Suprapubic skin (tissue), 3 donors: ENCODE data around the gene EML4.

Experiments
- POLR2A ChIP-seq, 2 donors: fragments of 450-650 bp; IDR thresholded peaks; one replicate each; pipeline ENCODE4 v1.6.1; 2017; ENCODE audit warnings: antibody characterized with exemption in 2 of 2, mild to moderate bottlenecking in 2 of 2, moderate library complexity in 2 of 2
- TF ChIP-seq, protein P1 (sequence below), 2 donors: fragments of 200-600 bp in 1 of 2; fragments of 450-650 bp in 1 of 2; sonication (generic) in 1 of 2; IDR thresholded peaks; one replicate each; pipeline ENCODE4 v1.5.1; 2016 to 2019; ENCODE audit warnings: antibody characterized with exemption in 2 of 2, mild to moderate bottlenecking in 1 of 2, moderate library complexity in 1 of 2

DNA sequence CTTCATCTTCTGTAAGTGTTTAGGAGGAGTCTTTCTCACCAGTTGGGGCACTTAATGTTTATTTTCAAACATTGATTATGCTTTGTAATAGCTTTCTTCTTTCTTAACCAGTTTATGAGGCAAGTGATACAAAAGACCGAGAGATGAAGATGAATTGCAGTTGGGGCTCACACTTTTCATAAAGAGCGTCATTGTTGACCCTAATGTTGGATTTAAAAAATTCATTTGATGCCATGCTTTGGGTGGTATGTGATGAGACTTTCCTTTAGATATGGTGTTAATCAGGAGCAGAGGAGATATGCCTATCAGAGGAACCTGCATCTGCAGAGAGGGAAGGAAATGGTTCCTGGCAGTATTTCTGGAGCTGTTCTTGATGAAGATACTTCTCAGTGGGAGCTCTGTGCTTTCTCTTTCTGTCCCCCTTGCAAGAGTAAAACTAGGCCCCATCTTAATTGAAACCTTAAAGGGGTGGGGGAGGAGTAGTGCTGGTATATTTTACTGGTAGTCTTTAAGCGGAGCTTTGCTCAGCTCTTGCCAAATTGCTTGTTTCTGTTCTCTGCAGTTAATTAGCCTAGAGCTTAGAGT, 2.3 kb downstream of the EML4 start:
- TF ChIP-seq POLR2A (IDR thresholded peaks at IDR 0.05): no peak
- TF ChIP-seq, protein P1, sequence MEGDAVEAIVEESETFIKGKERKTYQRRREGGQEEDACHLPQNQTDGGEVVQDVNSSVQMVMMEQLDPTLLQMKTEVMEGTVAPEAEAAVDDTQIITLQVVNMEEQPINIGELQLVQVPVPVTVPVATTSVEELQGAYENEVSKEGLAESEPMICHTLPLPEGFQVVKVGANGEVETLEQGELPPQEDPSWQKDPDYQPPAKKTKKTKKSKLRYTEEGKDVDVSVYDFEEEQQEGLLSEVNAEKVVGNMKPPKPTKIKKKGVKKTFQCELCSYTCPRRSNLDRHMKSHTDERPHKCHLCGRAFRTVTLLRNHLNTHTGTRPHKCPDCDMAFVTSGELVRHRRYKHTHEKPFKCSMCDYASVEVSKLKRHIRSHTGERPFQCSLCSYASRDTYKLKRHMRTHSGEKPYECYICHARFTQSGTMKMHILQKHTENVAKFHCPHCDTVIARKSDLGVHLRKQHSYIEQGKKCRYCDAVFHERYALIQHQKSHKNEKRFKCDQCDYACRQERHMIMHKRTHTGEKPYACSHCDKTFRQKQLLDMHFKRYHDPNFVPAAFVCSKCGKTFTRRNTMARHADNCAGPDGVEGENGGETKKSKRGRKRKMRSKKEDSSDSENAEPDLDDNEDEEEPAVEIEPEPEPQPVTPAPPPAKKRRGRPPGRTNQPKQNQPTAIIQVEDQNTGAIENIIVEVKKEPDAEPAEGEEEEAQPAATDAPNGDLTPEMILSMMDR (IDR thresholded peaks at IDR 0.05): no peak
